HepG2 (cell line): ENCODE results near the gene RABL6. TPM values are rescaled to one million over a fixed set of nuclear protein-coding genes. Genes with fewer than 3 reads are reported as not detected.

Experiments
- HNF4A ChIP-seq: sonication (generic); formaldehyde crosslinking; IDR thresholded peaks from 2 replicates; pipeline ENCODE4 v1.4.0; 2020; ENCODE audit warnings: missing genetic modification reagents
- HOXA5 ChIP-seq: sonication (generic); formaldehyde crosslinking; IDR thresholded peaks from 2 replicates; pipeline ENCODE4 v1.4.0; 2020; ENCODE audit warnings: missing genetic modification reagents
- MED1 ChIP-seq: sonication (generic); formaldehyde crosslinking; IDR thresholded peaks from 2 replicates; pipeline ENCODE4 v1.4.0; 2020; ENCODE audit warnings: missing genetic modification reagents
- NFRKB ChIP-seq: fragments of 450-650 bp; IDR thresholded peaks from 2 replicates; pipeline ENCODE4 v1.6.1; 2017
- NRL ChIP-seq: sonication (generic); formaldehyde crosslinking; IDR thresholded peaks from 2 replicates; pipeline ENCODE4 v1.5.0; 2020; ENCODE audit warnings: missing genetic modification reagents, mild to moderate bottlenecking, moderate library complexity, borderline replicate concordance
- REXO4 ChIP-seq: sonication (generic); formaldehyde crosslinking; IDR thresholded peaks from 2 replicates; pipeline ENCODE4 v1.8.0; 2022; ENCODE audit warnings: missing genetic modification reagents, mild to moderate bottlenecking, borderline replicate concordance
- SAFB2 ChIP-seq: sonication (generic); formaldehyde crosslinking; IDR thresholded peaks from 2 replicates; pipeline ENCODE4 v1.5.1; 2020; ENCODE audit warnings: missing genetic modification reagents, low read depth, mild to moderate bottlenecking, borderline replicate concordance
- TBX2 ChIP-seq: sonication (generic); formaldehyde crosslinking; IDR thresholded peaks from 2 replicates; pipeline ENCODE4 v1.5.0; 2020; ENCODE audit warnings: missing genetic modification reagents, mild to moderate bottlenecking, borderline replicate concordance
- ZNF354B ChIP-seq: sonication (generic); formaldehyde crosslinking; IDR thresholded peaks from 2 replicates; pipeline ENCODE4 v1.8.0; 2022; ENCODE audit warnings: mild to moderate bottlenecking, missing genetic modification reagents
- ZNF562 ChIP-seq: sonication (generic); formaldehyde crosslinking; IDR thresholded peaks from 2 replicates; pipeline ENCODE4 v1.8.0; 2022; ENCODE audit warnings: missing genetic modification reagents, borderline replicate concordance
- ZNF703 ChIP-seq: sonication (generic); formaldehyde crosslinking; IDR thresholded peaks from 2 replicates; pipeline ENCODE4 v1.5.1; 2020; ENCODE audit warnings: missing genetic modification reagents, mild to moderate bottlenecking, moderate library complexity, borderline replicate concordance
- ZNF768 ChIP-seq: sonication (generic); formaldehyde crosslinking; IDR thresholded peaks from 2 replicates; pipeline ENCODE4 v1.4.0; 2020; ENCODE audit warnings: missing genetic modification reagents
- ZNF883 ChIP-seq: sonication (generic); formaldehyde crosslinking; IDR thresholded peaks from 2 replicates; pipeline ENCODE4 v1.5.1; 2020; ENCODE audit warnings: mild to moderate bottlenecking, missing genetic modification reagents; ENCODE audit errors: not compliant biosample characterization
- polyA plus RNA-seq, 8 experiments: library from polyadenylated mRNA; depleted of rRNA in 3 of 8; stranded (reverse) in 7 of 8; unstranded in 1 of 8; fragments of >200 nt; fragmentation: Illumina TruSeq in 4 of 8; extraction: Trizol in 4 of 8; gene quantifications; 2 replicates each; pipeline versions ENCODE4 v1.2.1 to v1.2.3, GENCODE V29; 2011 to 2016; ENCODE audit warnings: low read depth in 4 of 8, missing spikeins in 1 of 8, mixed read lengths in 1 of 8; ENCODE audit not compliant: insufficient read depth in 1 of 8
- total RNA-seq, 5 experiments: library from RNA; depleted of rRNA; stranded (reverse); fragments of >200 nt; fragmentation: Illumina TruSeq; extraction: Trizol; gene quantifications; 2 replicates each; pipeline ENCODE4 v1.2.3, GENCODE V29; 2016; ENCODE audit warnings: low read depth in 1 of 5
- TF ChIP-seq, protein P1 (sequence below): sonication (generic); formaldehyde crosslinking; IDR thresholded peaks from 2 replicates; pipeline ENCODE4 v1.5.0; 2020; ENCODE audit warnings: missing genetic modification reagents, mild to moderate bottlenecking, borderline replicate concordance
- TF ChIP-seq, protein P2 (sequence below): sonication (generic); formaldehyde crosslinking; IDR thresholded peaks from 2 replicates; pipeline ENCODE4 v1.4.0; 2020; ENCODE audit warnings: missing genetic modification reagents
- TF ChIP-seq, protein P3 (sequence below): IDR thresholded peaks from 2 replicates; pipeline ENCODE4 v1.6.1; 2016; ENCODE audit warnings: missing compliant biosample characterization, missing genetic modification reagents, borderline replicate concordance
- TF ChIP-seq, protein P4 (sequence below): sonication (generic); formaldehyde crosslinking; IDR thresholded peaks from 2 replicates; pipeline ENCODE4 v1.4.0; 2020; ENCODE audit warnings: mild to moderate bottlenecking, missing genetic modification reagents
- TF ChIP-seq, protein P5 (sequence below): sonication (generic); formaldehyde crosslinking; IDR thresholded peaks from 2 replicates; pipeline ENCODE4 v1.8.0; 2022; ENCODE audit warnings: missing genetic modification reagents, mild to moderate bottlenecking, inconsistent platforms, borderline replicate concordance

The RABL6 gene
- total and polyA plus RNA-seq, 2 of the 13 experiments (the other 11 are each of a cell fraction or from before 2014, with no cell fraction given) = 81.5 to 125 TPM

DNA sequence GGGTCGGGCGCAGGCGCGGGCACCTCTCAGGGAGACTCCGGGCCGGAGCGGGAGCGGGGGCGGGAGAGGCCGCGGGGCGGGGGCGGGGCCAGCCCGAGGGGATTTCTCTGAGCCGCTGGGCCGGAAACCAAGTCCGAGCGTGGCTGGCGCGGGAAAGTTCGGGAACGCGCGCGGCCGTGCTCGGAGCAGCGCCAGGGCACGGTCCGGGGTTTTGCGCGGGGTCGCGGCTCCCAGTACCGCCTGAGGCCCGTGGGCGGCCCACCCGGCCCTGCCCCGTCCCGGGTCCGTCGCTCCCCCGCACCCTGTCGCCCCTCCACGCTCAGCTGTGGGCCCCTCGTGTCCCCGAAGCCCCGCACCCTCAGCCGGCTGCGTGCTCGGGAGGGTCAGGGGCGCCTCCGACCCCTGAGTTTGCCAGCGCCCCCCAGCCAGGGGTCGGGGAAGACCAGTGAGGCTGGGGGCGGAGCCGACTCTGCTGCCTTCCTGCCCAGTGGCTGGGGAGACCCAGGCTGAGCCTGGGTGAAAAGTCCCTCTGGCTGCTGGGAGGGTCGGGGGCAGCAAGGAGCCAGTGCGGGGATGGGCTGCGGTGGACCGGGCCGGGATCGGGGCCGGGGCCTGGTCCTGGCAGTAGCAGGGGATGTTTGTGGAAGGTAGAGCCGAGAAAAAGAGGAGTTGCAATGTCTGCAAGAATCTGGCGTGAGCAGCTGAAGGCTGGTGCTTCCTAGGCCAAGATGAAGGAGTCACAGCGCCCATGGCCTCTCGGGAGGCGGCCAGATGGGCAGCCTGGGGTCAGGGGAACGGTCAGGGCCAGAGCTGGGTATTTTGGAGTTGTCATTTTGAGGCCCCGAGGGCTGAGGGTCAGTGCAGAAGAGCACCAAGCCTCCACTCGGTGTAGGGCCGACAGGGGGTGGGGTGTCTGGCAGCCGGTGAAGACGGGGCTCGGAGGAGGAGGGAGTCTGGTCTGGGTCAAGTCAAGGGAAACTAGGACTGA, 79.2 kb downstream of the RABL6 start (continued):
- no peak for TF ChIP-seq HOXA5 (CRISPR knock-in tag)
- TF ChIP-seq MED1 (CRISPR knock-in tag) = peak; percentile 27; the same call in 1 of the 2 replicates
- peak; percentile 43; the same call in 1 of the 2 replicates for TF ChIP-seq ZNF768
- TF ChIP-seq, protein P1, sequence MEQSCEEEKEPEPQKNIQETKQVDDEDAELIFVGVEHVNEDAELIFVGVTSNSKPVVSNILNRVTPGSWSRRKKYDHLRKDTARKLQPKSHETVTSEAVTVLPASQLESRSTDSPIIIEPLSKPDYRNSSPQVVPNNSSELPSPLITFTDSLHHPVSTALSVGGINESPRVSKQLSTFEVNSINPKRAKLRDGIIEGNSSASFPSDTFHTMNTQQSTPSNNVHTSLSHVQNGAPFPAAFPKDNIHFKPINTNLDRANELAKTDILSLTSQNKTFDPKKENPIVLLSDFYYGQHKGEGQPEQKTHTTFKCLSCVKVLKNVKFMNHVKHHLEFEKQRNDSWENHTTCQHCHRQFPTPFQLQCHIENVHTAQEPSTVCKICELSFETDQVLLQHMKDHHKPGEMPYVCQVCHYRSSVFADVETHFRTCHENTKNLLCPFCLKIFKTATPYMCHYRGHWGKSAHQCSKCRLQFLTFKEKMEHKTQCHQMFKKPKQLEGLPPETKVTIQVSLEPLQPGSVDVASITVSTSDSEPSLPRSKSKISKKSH (CRISPR knock-in tag) = 0 out of 2 replicates have a peak, but pooled peaks have one; percentile 53
- no peak for TF ChIP-seq ZNF354B
- TF ChIP-seq, protein P2, sequence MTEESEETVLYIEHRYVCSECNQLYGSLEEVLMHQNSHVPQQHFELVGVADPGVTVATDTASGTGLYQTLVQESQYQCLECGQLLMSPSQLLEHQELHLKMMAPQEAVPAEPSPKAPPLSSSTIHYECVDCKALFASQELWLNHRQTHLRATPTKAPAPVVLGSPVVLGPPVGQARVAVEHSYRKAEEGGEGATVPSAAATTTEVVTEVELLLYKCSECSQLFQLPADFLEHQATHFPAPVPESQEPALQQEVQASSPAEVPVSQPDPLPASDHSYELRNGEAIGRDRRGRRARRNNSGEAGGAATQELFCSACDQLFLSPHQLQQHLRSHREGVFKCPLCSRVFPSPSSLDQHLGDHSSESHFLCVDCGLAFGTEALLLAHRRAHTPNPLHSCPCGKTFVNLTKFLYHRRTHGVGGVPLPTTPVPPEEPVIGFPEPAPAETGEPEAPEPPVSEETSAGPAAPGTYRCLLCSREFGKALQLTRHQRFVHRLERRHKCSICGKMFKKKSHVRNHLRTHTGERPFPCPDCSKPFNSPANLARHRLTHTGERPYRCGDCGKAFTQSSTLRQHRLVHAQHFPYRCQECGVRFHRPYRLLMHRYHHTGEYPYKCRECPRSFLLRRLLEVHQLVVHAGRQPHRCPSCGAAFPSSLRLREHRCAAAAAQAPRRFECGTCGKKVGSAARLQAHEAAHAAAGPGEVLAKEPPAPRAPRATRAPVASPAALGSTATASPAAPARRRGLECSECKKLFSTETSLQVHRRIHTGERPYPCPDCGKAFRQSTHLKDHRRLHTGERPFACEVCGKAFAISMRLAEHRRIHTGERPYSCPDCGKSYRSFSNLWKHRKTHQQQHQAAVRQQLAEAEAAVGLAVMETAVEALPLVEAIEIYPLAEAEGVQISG (CRISPR knock-in tag) = peak; percentile 49; the same call in 1 of the 2 replicates
- no peak for TF ChIP-seq NFRKB
- TF ChIP-seq ZNF883 (CRISPR knock-in tag) = peak; percentile 69
- no peak for TF ChIP-seq REXO4 (CRISPR knock-in tag)
- TF ChIP-seq HNF4A = 0 out of 2 replicates have a peak, but pooled peaks have one; percentile 16
- TF ChIP-seq, protein P3, sequence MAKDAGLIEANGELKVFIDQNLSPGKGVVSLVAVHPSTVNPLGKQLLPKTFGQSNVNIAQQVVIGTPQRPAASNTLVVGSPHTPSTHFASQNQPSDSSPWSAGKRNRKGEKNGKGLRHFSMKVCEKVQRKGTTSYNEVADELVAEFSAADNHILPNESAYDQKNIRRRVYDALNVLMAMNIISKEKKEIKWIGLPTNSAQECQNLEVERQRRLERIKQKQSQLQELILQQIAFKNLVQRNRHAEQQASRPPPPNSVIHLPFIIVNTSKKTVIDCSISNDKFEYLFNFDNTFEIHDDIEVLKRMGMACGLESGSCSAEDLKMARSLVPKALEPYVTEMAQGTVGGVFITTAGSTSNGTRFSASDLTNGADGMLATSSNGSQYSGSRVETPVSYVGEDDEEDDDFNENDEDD = no peak
- TF ChIP-seq, protein P4, sequence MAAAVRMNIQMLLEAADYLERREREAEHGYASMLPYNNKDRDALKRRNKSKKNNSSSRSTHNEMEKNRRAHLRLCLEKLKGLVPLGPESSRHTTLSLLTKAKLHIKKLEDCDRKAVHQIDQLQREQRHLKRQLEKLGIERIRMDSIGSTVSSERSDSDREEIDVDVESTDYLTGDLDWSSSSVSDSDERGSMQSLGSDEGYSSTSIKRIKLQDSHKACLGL (CRISPR knock-in tag) = no peak; the same call in 1 of the 2 replicates
- TF ChIP-seq TBX2 = no peak
- no peak for TF ChIP-seq ZNF703 (CRISPR knock-in tag)
- TF ChIP-seq ZNF562 = no peak
- peak; percentile 71; the same call in 1 of the 2 replicates for TF ChIP-seq NRL (CRISPR knock-in tag)
- TF ChIP-seq SAFB2 (CRISPR knock-in tag) = no peak; the same call in 1 of the 2 replicates
- TF ChIP-seq, protein P5, sequence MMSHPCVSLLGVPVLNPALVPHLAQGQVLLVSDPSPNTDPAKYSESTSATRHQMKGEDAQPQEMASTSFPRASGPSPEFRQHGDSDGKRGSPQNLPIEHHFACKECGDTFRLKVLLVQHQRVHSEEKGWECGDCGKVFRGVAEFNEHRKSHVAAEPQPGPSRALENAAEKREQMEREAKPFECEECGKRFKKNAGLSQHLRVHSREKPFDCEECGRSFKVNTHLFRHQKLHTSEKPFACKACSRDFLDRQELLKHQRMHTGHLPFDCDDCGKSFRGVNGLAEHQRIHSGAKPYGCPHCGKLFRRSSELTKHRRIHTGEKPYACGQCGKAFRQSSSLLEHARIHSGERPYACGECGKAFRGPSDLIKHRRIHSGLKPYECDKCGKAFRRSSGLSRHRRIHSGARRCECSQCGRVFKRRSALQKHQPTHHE (CRISPR knock-in tag) = no peak
